Fibroblast of lung (primary cell): Measurements from ENCODE around the gene FAM151B. TPM values are rescaled to one million over a fixed set of nuclear protein-coding genes. Genes with fewer than 3 reads are reported as not detected.

Source experiments
- DNase-seq, 2 donors: peaks; one replicate each; pipeline versions ENCODE4 v3.0.0 to v3.0.0-alpha.2; 2010; ENCODE audit warnings: low read depth in 2 of 2
- H2AFZ ChIP-seq: 2 replicates; pipeline ENCODE4 v1.5.1; 2012; ENCODE audit warnings: low read length, control low read depth, inconsistent platforms
- H3K27ac ChIP-seq: 2 replicates; pipeline ENCODE4 v1.5.1; 2011; ENCODE audit warnings: low read length, control low read depth; ENCODE audit not compliant: insufficient read depth
- H3K27me3 ChIP-seq: 2 replicates; pipeline ENCODE4 v1.5.1; 2011; ENCODE audit warnings: mild to moderate bottlenecking, low read length; ENCODE audit not compliant: control insufficient read depth, insufficient read depth
- H3K36me3 ChIP-seq: 2 replicates; pipeline ENCODE4 v1.5.1; 2011; ENCODE audit warnings: low read length; ENCODE audit not compliant: control insufficient read depth, insufficient read depth
- H3K4me1 ChIP-seq: 2 replicates; pipeline ENCODE4 v1.5.1; 2011; ENCODE audit warnings: low read length; ENCODE audit not compliant: control insufficient read depth, insufficient read depth; ENCODE audit errors: extremely low read depth
- H3K4me2 ChIP-seq: 2 replicates; pipeline ENCODE4 v1.5.1; 2011; ENCODE audit warnings: low read length, control low read depth; ENCODE audit not compliant: insufficient read depth; ENCODE audit errors: extremely low read depth
- H3K4me3 ChIP-seq, 4 experiments: fragments of 200-600 bp in 1 of 4; sonication (generic) in 1 of 4; replicated peaks in 1 of 4; 2 replicates each; pipeline ENCODE4 v1.5.1; 2011 to 2016; ENCODE audit warnings: low read length in 4 of 4, low read depth in 3 of 4, mild to moderate bottlenecking in 3 of 4, control low read depth in 2 of 4, inconsistent platforms in 1 of 4, mixed read lengths in 1 of 4; ENCODE audit not compliant: insufficient read depth in 1 of 4; ENCODE audit errors: control extremely low read depth in 1 of 4
- H3K79me2 ChIP-seq: 2 replicates; pipeline ENCODE4 v1.5.1; 2012; ENCODE audit warnings: mild to moderate bottlenecking, low read length, inconsistent platforms; ENCODE audit not compliant: control insufficient read depth, insufficient read depth
- H3K9ac ChIP-seq: 2 replicates; pipeline ENCODE4 v1.5.1; 2011; ENCODE audit warnings: mild to moderate bottlenecking, low read length, control low read depth; ENCODE audit not compliant: insufficient read depth
- H3K9me3 ChIP-seq: 2 replicates; pipeline ENCODE4 v1.5.1; 2012; ENCODE audit warnings: low read depth, low read length; ENCODE audit not compliant: control insufficient read depth, insufficient read depth
- H4K20me1 ChIP-seq: 2 replicates; pipeline ENCODE4 v1.5.1; 2011; ENCODE audit warnings: low read length; ENCODE audit not compliant: control insufficient read depth, insufficient read depth; ENCODE audit errors: extremely low read depth
- CTCF ChIP-seq, 2 donors: IDR thresholded peaks in 1 of 2; conservative IDR thresholded peaks in 1 of 2; 1 replicate in 1 of 2; 2 replicates in 1 of 2; pipeline ENCODE4 v1.5.1; 2011 to 2012; ENCODE audit warnings: low read length in 2 of 2, control low read depth in 1 of 2, inconsistent platforms in 1 of 2, low read depth in 1 of 2, mild to moderate bottlenecking in 1 of 2
- EZH2 ChIP-seq: IDR thresholded peaks from 2 replicates; pipeline ENCODE4 v1.5.1; 2012; ENCODE audit warnings: low read length, control low read depth, mild to moderate bottlenecking; ENCODE audit errors: missing control alignments
- polyA plus RNA-seq, 2 donors: library from polyadenylated mRNA; depleted of rRNA in 1 of 2; stranded (reverse) in 1 of 2; unstranded in 1 of 2; fragments of >200 nt; gene quantifications; 2 replicates each; pipeline ENCODE4 v1.2.1, GENCODE V29; 2011 to 2012; ENCODE audit warnings: missing spikeins in 1 of 2
- total RNA-seq: library from RNA; depleted of rRNA; stranded (reverse); fragments of >200 nt; gene quantifications from 2 replicates; pipeline ENCODE4 v1.2.1, GENCODE V29; 2014

FAM151B gene
- total and polyA plus RNA-seq, 2 donors (not counting 1 experiment from before 2014, with no cell fraction given): 4.8 to 4.9 TPM

DNA sequence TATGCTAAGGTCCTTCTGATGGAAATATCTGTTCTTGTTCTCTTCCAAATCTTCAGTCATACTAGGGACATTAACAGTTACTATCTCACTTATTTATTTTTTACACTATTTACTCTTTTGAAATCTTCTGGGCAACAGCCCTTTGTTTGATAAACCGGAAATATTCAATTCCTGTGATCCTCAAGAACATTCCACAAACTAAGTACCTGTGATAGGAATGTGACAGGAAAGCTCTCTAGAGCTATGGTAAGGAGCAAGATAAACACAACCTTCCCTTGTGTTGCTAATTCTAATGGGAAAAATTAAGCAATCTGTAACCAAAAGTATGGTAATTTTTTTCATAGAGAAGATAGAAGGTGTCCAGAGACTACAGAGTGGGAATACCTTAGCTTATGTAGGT, 104.2 kb downstream of the FAM151B start:
- H2AFZ ChIP-seq: no peak overlapping the region
- no peaks in the 10 kb centered on the region for H3K79me2 ChIP-seq
- H3K27me3 ChIP-seq: no peaks in the 10 kb centered on the region
- DNase-seq: no peak
- no peaks in the 10 kb centered on the region for H4K20me1 ChIP-seq
- H3K9ac ChIP-seq: no peak overlapping the region
- H3K4me3 ChIP-seq: no peak overlapping the region
- no peaks in the 10 kb centered on the region for H3K36me3 ChIP-seq
- TF ChIP-seq CTCF (conservative IDR thresholded peaks at IDR 0.05 in 1 of 2, IDR thresholded peaks at IDR 0.05 in 1 of 2; ENCODE audit: low read depth in 1 of 2, low read length in 2 of 2) (no peak), EZH2 (no peak)
- no peak overlapping the region for H3K27ac ChIP-seq
- no peaks in the 10 kb centered on the region for H3K4me1 ChIP-seq
- no peaks in the 10 kb centered on the region for H3K9me3 ChIP-seq
- no peak overlapping the region for H3K4me2 ChIP-seq

Other genes with a start within 250 kb of the FAM151B start
- gene SERINC5, start 232.1 kb upstream of the FAM151B start, total RNA-seq: 10.9 and 11.3 TPM in 2 replicates
- gene SERINC5, start 232.1 kb upstream of the FAM151B start, polyA plus RNA-seq: 8.9 and 9.5 TPM in 2 replicates
- gene SPZ1, start 168.1 kb upstream of the FAM151B start, total RNA-seq: not detected in 2 replicates
- not detected in 2 replicates for gene SPZ1, start 168.1 kb upstream of the FAM151B start, polyA plus RNA-seq
- 34.2 and 37.0 TPM in 2 replicates for gene ZFYVE16, start 80.0 kb upstream of the FAM151B start, total RNA-seq
- gene ZFYVE16, start 80.0 kb upstream of the FAM151B start, polyA plus RNA-seq: 9.8 and 12.9 TPM in 2 replicates
- gene ANKRD34B, start 82.2 kb downstream of the FAM151B start, total RNA-seq: not detected in 2 replicates
- gene ANKRD34B, start 82.2 kb downstream of the FAM151B start, polyA plus RNA-seq: not detected in 2 replicates
- 12.1 and 14.4 TPM in 2 replicates for gene MSH3, start 166.6 kb downstream of the FAM151B start, total RNA-seq
- gene MSH3, start 166.6 kb downstream of the FAM151B start, polyA plus RNA-seq: 9.1 and 9.3 TPM in 2 replicates
- gene DHFR, start 166.9 kb downstream of the FAM151B start, total RNA-seq: 4.4 and 9.7 TPM in 2 replicates
- 22.2 and 55.3 TPM in 2 replicates for gene DHFR, start 166.9 kb downstream of the FAM151B start, polyA plus RNA-seq